ENCODE results near the gene ZNF474.

DNA sequence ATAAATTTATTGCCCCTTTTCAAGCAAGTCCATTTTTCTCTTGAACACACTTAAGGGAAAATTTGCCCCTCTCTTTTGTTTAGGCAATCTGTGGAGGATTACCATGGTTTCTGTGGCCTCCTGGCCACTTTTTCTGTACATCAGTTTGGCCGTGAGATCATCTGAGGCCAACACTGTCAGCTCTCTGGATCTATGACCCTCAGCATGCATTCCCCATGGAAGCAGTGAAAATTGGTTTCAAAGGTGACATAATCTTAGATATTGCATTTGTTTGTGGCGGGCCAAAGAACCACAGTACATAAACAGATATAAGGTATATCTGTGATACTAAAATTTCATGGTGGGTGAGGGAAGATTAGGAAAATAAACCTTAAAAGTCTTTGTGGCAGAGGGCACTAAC is 4.6 kb upstream of the ZNF474 start:
- TF ChIP-seq, protein P1, sequence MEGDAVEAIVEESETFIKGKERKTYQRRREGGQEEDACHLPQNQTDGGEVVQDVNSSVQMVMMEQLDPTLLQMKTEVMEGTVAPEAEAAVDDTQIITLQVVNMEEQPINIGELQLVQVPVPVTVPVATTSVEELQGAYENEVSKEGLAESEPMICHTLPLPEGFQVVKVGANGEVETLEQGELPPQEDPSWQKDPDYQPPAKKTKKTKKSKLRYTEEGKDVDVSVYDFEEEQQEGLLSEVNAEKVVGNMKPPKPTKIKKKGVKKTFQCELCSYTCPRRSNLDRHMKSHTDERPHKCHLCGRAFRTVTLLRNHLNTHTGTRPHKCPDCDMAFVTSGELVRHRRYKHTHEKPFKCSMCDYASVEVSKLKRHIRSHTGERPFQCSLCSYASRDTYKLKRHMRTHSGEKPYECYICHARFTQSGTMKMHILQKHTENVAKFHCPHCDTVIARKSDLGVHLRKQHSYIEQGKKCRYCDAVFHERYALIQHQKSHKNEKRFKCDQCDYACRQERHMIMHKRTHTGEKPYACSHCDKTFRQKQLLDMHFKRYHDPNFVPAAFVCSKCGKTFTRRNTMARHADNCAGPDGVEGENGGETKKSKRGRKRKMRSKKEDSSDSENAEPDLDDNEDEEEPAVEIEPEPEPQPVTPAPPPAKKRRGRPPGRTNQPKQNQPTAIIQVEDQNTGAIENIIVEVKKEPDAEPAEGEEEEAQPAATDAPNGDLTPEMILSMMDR (IDR thresholded peaks at IDR 0.05; ENCODE audit: insufficient read depth, low read length): no peak
- TF ChIP-seq GABPA (IDR thresholded peaks at IDR 0.05; ENCODE audit: low read depth) (no peak), POLR2AphosphoS5 (IDR thresholded peaks at IDR 0.05; ENCODE audit: low read depth) (no peak), SPI1 (IDR thresholded peaks at IDR 0.05; ENCODE audit: borderline replicate concordance, low read depth) (no peak)
- TF ChIP-seq, protein P2, sequence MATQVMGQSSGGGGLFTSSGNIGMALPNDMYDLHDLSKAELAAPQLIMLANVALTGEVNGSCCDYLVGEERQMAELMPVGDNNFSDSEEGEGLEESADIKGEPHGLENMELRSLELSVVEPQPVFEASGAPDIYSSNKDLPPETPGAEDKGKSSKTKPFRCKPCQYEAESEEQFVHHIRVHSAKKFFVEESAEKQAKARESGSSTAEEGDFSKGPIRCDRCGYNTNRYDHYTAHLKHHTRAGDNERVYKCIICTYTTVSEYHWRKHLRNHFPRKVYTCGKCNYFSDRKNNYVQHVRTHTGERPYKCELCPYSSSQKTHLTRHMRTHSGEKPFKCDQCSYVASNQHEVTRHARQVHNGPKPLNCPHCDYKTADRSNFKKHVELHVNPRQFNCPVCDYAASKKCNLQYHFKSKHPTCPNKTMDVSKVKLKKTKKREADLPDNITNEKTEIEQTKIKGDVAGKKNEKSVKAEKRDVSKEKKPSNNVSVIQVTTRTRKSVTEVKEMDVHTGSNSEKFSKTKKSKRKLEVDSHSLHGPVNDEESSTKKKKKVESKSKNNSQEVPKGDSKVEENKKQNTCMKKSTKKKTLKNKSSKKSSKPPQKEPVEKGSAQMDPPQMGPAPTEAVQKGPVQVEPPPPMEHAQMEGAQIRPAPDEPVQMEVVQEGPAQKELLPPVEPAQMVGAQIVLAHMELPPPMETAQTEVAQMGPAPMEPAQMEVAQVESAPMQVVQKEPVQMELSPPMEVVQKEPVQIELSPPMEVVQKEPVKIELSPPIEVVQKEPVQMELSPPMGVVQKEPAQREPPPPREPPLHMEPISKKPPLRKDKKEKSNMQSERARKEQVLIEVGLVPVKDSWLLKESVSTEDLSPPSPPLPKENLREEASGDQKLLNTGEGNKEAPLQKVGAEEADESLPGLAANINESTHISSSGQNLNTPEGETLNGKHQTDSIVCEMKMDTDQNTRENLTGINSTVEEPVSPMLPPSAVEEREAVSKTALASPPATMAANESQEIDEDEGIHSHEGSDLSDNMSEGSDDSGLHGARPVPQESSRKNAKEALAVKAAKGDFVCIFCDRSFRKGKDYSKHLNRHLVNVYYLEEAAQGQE (IDR thresholded peaks at IDR 0.05; ENCODE audit: insufficient replicate concordance, low read depth): no peak
